Neural cell (in vitro differentiated cells): ENCODE results near the gene VMP1. TPM values are rescaled to one million over a fixed set of nuclear protein-coding genes. Genes with fewer than 3 reads are reported as not detected.

Experiments
- H2AFZ ChIP-seq: fragments of 200-600, 300-800 bp; sonication (generic), shearing (Covaris generic); 2 replicates; pipeline ENCODE4 v1.6.0; 2014; ENCODE audit warnings: low read depth, mild to moderate bottlenecking, antibody characterized with exemption, low read length, moderate library complexity
- H3F3A ChIP-seq: fragments of 200-600 bp; shearing (Covaris generic); 2 replicates; pipeline ENCODE4 v1.6.1; 2016; ENCODE audit warnings: mild to moderate bottlenecking, moderate library complexity, mixed read lengths, antibody characterized with exemption, low read length; ENCODE audit not compliant: insufficient read depth, poor library complexity, severe bottlenecking
- H3K27ac ChIP-seq: fragments of 200-600, 300-800 bp; sonication (generic), shearing (Covaris generic); 2 replicates; pipeline ENCODE4 v1.5.1; 2014; ENCODE audit warnings: mild to moderate bottlenecking, low read length, moderate library complexity
- H3K27me3 ChIP-seq: fragments of 300-800, 200-600 bp; sonication (generic), shearing (Covaris generic); 2 replicates; pipeline ENCODE4 v1.6.0; 2014; ENCODE audit warnings: mild to moderate bottlenecking, low read depth, low read length, moderate library complexity; ENCODE audit not compliant: insufficient read depth
- H3K36me3 ChIP-seq: fragments of 300-800, 200-600 bp; sonication (generic), shearing (Covaris generic); 2 replicates; pipeline ENCODE4 v1.5.1; 2014; ENCODE audit warnings: mild to moderate bottlenecking, antibody characterized with exemption, low read length, moderate library complexity; ENCODE audit not compliant: insufficient read depth
- H3K4me2 ChIP-seq: fragments of 300-800, 200-600 bp; sonication (generic), shearing (Covaris generic); 2 replicates; pipeline ENCODE4 v1.6.0; 2014; ENCODE audit warnings: mild to moderate bottlenecking, low read length
- H3K4me3 ChIP-seq: fragments of 300-800, 200-600 bp; sonication (generic), shearing (Covaris generic); 2 replicates; pipeline ENCODE4 v1.5.1; 2014; ENCODE audit warnings: mild to moderate bottlenecking, low read length, moderate library complexity
- H3K79me2 ChIP-seq: fragments of 200-600 bp; shearing (Covaris generic); replicated peaks from 2 replicates; pipeline ENCODE4 v1.6.0; 2014; ENCODE audit warnings: mild to moderate bottlenecking, low read length, moderate library complexity; ENCODE audit not compliant: insufficient read depth
- H3K9ac ChIP-seq: fragments of 300-800, 200-600 bp; sonication (generic), shearing (Covaris generic); 2 replicates; pipeline ENCODE4 v1.6.1; 2016; ENCODE audit warnings: mild to moderate bottlenecking, low read length, mixed read lengths
- H3K9me2 ChIP-seq: fragments of 200-600 bp; shearing (Covaris generic); 2 replicates; pipeline ENCODE4 v1.6.1; 2016; ENCODE audit warnings: mild to moderate bottlenecking, low read length, mixed read lengths; ENCODE audit not compliant: insufficient read depth
- H3K9me3 ChIP-seq: fragments of 200-600, 300-800 bp; sonication (generic), shearing (Covaris generic); 2 replicates; pipeline ENCODE4 v1.6.1; 2016; ENCODE audit warnings: mild to moderate bottlenecking, mixed run types, low read length, moderate library complexity, mixed read lengths
- H4K20me1 ChIP-seq: fragments of 200-600 bp; shearing (Covaris generic); 2 replicates; pipeline ENCODE4 v1.6.1; 2016; ENCODE audit warnings: mild to moderate bottlenecking, mixed run types; ENCODE audit not compliant: insufficient read depth
- CTCF ChIP-seq: fragments of 450-650 bp; IDR thresholded peaks from 2 replicates; pipeline ENCODE4 v1.5.1; 2014; ENCODE audit warnings: antibody characterized with exemption, mild to moderate bottlenecking, moderate library complexity; ENCODE audit not compliant: poor library complexity, severe bottlenecking
- EP300 ChIP-seq: fragments of 450-650 bp; conservative IDR thresholded peaks from 2 replicates; pipeline ENCODE4 v1.6.1; 2014; ENCODE audit warnings: antibody characterized with exemption, mild to moderate bottlenecking, moderate library complexity; ENCODE audit not compliant: poor library complexity, severe bottlenecking
- EZH2 ChIP-seq: fragments of 200-600, 300-800 bp; shearing (Covaris generic), sonication (generic); IDR thresholded peaks from 2 replicates; pipeline ENCODE4 v1.6.1; 2014; ENCODE audit warnings: antibody characterized with exemption, low read length, borderline replicate concordance, mild to moderate bottlenecking; ENCODE audit not compliant: insufficient read depth, poor library complexity, severe bottlenecking
- POLR2AphosphoS5 ChIP-seq: IDR thresholded peaks from 2 replicates; pipeline ENCODE4 v1.6.1; 2012
- RAD21 ChIP-seq: fragments of 450-650 bp; conservative IDR thresholded peaks from 2 replicates; pipeline ENCODE4 v1.6.1; 2014; ENCODE audit warnings: antibody characterized with exemption, mild to moderate bottlenecking, moderate library complexity
- REST ChIP-seq: IDR thresholded peaks from 2 replicates; pipeline ENCODE4 v1.6.1; 2012; ENCODE audit warnings: borderline replicate concordance
- SMC3 ChIP-seq: fragments of 450-650 bp; conservative IDR thresholded peaks from 2 replicates; pipeline ENCODE4 v1.6.1; 2014; ENCODE audit warnings: antibody characterized with exemption, mild to moderate bottlenecking, moderate library complexity; ENCODE audit not compliant: poor library complexity
- TAF1 ChIP-seq: IDR thresholded peaks from 2 replicates; pipeline ENCODE4 v1.6.1; 2012; ENCODE audit warnings: low read depth
- polyA plus RNA-seq: library from polyadenylated mRNA; depleted of rRNA; stranded (reverse); fragments of >200 nt; gene quantifications from 2 replicates; pipeline ENCODE4 v1.2.3, GENCODE V29; 2014

The VMP1 gene
- polyA plus RNA-seq, 1 donor from 2014 or later, result 75.9 TPM

- Histone ChIP-seq H3K27me3 (no peaks in the 10 kb centered on the region), H3K79me2 (no peaks in the 10 kb centered on the region), H2AFZ (no peak overlapping the region), H3K9me3 (no peaks in the 10 kb centered on the region), H3K4me2 (no peak overlapping the region), H3K27ac (no peak overlapping the region), H3F3A (no peaks in the 10 kb centered on the region), H3K9ac (no peak overlapping the region), H3K4me3 (no peak overlapping the region), H4K20me1 (no peaks in the 10 kb centered on the region), H3K9me2 (no peaks in the 10 kb centered on the region), H3K36me3 (no peaks in the 10 kb centered on the region)
- TF ChIP-seq SMC3 (no peak), EP300 (no peak), TAF1 (no peak), REST (no peak), CTCF (no peak), POLR2AphosphoS5 (no peak)
Measured at GRCh38 chr17:59884861-59885260, 177.4 kb downstream of the VMP1 start.

- H3K4me2 ChIP-seq, result no peak overlapping the region
- no peaks in the 10 kb centered on the region for H3K9me3 ChIP-seq
- no peaks in the 10 kb centered on the region for H3K27me3 ChIP-seq
- H3K9me2 ChIP-seq, result no peaks in the 10 kb centered on the region
- H2AFZ ChIP-seq, result no peak overlapping the region
- no peak overlapping the region for H3K4me3 ChIP-seq
- no peaks in the 10 kb centered on the region for H3F3A ChIP-seq
- H3K27ac ChIP-seq, result no peak overlapping the region
- peaks cover 10% of the 10 kb centered on the region for H3K79me2 ChIP-seq
- H3K9ac ChIP-seq, result no peak overlapping the region
- H3K36me3 ChIP-seq, result no peaks in the 10 kb centered on the region
- TF ChIP-seq EZH2 (no peak), EP300 (no peak), CTCF (no peak), POLR2AphosphoS5 (no peak), RAD21 (no peak), SMC3 (no peak)
- no peaks in the 10 kb centered on the region for H4K20me1 ChIP-seq
Measured at GRCh38 chr17:59888145-59888750, 180.8 kb downstream of the VMP1 start.
